ENCODE measurements around the gene PCED1B. TPM values are rescaled to one million over a fixed set of nuclear protein-coding genes. Genes with fewer than 3 reads are reported as not detected.

PCED1B gene
- total RNA-seq, 1 experiment from 2014 or later = 0.86 TPM

DNA sequence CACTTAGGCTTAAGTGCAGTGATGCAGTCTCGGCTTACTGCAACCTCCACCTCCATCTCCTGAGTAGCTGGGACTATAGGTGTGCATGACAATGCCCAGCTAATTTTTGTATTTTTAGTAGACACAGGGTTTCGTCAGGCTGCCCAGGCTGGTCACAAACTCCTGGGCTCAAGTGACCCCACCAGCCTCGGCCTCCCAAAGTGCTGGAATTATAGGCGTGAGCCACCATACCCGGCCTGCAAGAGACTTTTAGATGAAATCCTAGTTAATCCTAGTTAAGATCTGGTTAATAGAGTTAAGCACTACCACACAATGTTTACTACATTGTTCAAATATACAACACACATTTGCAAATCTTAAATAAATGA is 196.8 kb downstream of the PCED1B start:
- TF ChIP-seq, protein P1, sequence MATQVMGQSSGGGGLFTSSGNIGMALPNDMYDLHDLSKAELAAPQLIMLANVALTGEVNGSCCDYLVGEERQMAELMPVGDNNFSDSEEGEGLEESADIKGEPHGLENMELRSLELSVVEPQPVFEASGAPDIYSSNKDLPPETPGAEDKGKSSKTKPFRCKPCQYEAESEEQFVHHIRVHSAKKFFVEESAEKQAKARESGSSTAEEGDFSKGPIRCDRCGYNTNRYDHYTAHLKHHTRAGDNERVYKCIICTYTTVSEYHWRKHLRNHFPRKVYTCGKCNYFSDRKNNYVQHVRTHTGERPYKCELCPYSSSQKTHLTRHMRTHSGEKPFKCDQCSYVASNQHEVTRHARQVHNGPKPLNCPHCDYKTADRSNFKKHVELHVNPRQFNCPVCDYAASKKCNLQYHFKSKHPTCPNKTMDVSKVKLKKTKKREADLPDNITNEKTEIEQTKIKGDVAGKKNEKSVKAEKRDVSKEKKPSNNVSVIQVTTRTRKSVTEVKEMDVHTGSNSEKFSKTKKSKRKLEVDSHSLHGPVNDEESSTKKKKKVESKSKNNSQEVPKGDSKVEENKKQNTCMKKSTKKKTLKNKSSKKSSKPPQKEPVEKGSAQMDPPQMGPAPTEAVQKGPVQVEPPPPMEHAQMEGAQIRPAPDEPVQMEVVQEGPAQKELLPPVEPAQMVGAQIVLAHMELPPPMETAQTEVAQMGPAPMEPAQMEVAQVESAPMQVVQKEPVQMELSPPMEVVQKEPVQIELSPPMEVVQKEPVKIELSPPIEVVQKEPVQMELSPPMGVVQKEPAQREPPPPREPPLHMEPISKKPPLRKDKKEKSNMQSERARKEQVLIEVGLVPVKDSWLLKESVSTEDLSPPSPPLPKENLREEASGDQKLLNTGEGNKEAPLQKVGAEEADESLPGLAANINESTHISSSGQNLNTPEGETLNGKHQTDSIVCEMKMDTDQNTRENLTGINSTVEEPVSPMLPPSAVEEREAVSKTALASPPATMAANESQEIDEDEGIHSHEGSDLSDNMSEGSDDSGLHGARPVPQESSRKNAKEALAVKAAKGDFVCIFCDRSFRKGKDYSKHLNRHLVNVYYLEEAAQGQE (IDR thresholded peaks at IDR 0.05; ENCODE audit: low read depth) = no peak
- TF ChIP-seq RAD21 (IDR thresholded peaks at IDR 0.05; ENCODE audit: low read depth) = no peak
- TF ChIP-seq, protein P2, sequence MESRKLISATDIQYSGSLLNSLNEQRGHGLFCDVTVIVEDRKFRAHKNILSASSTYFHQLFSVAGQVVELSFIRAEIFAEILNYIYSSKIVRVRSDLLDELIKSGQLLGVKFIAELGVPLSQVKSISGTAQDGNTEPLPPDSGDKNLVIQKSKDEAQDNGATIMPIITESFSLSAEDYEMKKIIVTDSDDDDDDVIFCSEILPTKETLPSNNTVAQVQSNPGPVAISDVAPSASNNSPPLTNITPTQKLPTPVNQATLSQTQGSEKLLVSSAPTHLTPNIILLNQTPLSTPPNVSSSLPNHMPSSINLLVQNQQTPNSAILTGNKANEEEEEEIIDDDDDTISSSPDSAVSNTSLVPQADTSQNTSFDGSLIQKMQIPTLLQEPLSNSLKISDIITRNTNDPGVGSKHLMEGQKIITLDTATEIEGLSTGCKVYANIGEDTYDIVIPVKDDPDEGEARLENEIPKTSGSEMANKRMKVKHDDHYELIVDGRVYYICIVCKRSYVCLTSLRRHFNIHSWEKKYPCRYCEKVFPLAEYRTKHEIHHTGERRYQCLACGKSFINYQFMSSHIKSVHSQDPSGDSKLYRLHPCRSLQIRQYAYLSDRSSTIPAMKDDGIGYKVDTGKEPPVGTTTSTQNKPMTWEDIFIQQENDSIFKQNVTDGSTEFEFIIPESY (IDR thresholded peaks at IDR 0.05; ENCODE audit: extremely low read depth, insufficient replicate concordance, low read length) = no peak
- no peak for TF ChIP-seq CEBPB (IDR thresholded peaks at IDR 0.05; ENCODE audit: low read depth)
- no peak for TF ChIP-seq EZH2 (IDR thresholded peaks at IDR 0.05)
- no peak for TF ChIP-seq JUND (IDR thresholded peaks at IDR 0.05)
- TF ChIP-seq SIN3A (IDR thresholded peaks at IDR 0.05; ENCODE audit: low read depth) = no peak
- TF ChIP-seq, protein P3, sequence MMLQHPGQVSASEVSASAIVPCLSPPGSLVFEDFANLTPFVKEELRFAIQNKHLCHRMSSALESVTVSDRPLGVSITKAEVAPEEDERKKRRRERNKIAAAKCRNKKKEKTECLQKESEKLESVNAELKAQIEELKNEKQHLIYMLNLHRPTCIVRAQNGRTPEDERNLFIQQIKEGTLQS (IDR thresholded peaks at IDR 0.05) = no peak
- TF ChIP-seq EZH2phosphoT487 (IDR thresholded peaks at IDR 0.05; ENCODE audit: borderline replicate concordance) = no peak
- no peak for TF ChIP-seq CBX3 (IDR thresholded peaks at IDR 0.05; ENCODE audit: low read depth)
- TF ChIP-seq YY1 (IDR thresholded peaks at IDR 0.05; ENCODE audit: extremely low read depth, insufficient replicate concordance, low read depth, low read length) = no peak
- TF ChIP-seq, protein P4, sequence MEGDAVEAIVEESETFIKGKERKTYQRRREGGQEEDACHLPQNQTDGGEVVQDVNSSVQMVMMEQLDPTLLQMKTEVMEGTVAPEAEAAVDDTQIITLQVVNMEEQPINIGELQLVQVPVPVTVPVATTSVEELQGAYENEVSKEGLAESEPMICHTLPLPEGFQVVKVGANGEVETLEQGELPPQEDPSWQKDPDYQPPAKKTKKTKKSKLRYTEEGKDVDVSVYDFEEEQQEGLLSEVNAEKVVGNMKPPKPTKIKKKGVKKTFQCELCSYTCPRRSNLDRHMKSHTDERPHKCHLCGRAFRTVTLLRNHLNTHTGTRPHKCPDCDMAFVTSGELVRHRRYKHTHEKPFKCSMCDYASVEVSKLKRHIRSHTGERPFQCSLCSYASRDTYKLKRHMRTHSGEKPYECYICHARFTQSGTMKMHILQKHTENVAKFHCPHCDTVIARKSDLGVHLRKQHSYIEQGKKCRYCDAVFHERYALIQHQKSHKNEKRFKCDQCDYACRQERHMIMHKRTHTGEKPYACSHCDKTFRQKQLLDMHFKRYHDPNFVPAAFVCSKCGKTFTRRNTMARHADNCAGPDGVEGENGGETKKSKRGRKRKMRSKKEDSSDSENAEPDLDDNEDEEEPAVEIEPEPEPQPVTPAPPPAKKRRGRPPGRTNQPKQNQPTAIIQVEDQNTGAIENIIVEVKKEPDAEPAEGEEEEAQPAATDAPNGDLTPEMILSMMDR (IDR thresholded peaks at IDR 0.05 in 2 of 3, conservative IDR thresholded peaks at IDR 0.05 in 1 of 3; ENCODE audit: borderline replicate concordance in 1 of 3, insufficient read depth in 1 of 3, low read depth in 2 of 3, low read length in 2 of 3) = no peak
- TF ChIP-seq SP1 (IDR thresholded peaks at IDR 0.05; ENCODE audit: low read depth) = no peak
- no peak for TF ChIP-seq ZNF274 (IDR thresholded peaks at IDR 0.05; ENCODE audit: low read depth, low read length)
- ATAC-seq (no peak), DNase-seq (ENCODE audit: low read depth, low spot score) (no peak)
- ChIA-PET CTCF (interaction anchor here (0.6 kb wide), 1 partner anchor 465 kb away, joined by 5 read pairs; no protein-coding TSS in a partner anchor), RAD21 (ENCODE audit: low non-redundant PET in 1 of 2, low total read pairs in 2 of 2, uncharacterized antibody in 2 of 2, unreplicated experiment in 2 of 2) (no interaction called here), POLR2A (interaction anchor here (0.7 kb wide), 1 partner anchor 46 kb away, joined by 3 read pairs; no protein-coding TSS in a partner anchor)
- Histone ChIP-seq H3K9me2 (ENCODE audit: insufficient read depth) (no peaks in the 10 kb centered on the region), H3K4me3 (replicated peaks in 1 of 2; ENCODE audit: low read depth in 1 of 2, low read length in 2 of 2) (no peak overlapping the region), H3K79me2 (ENCODE audit: insufficient read depth, low read length) (no peaks in the 10 kb centered on the region), H3K27ac (ENCODE audit: low read depth, low read length) (no peak overlapping the region), H3K4me1 (ENCODE audit: control insufficient read depth in 1 of 2, insufficient read depth in 2 of 2, low read length in 2 of 2) (peaks cover 17 to 59% of the 10 kb centered on the region in 2 experiments), H4K20me1 (ENCODE audit: insufficient read depth) (no peaks in the 10 kb centered on the region), H3K36me3 (ENCODE audit: control insufficient read depth in 1 of 2, insufficient read depth in 2 of 2, low read length in 2 of 2) (no peaks in the 10 kb centered on the region), H2AFZ (ENCODE audit: low read depth, low read length, poor library complexity, severe bottlenecking) (peak overlapping the region; percentile 27), H3K4me2 (ENCODE audit: low read length) (no peak overlapping the region), H3K27me3 (ENCODE audit: insufficient read depth, low read length) (no peaks in the 10 kb centered on the region), H3K9ac (ENCODE audit: low read length) (no peak overlapping the region), H3K9me3 (ENCODE audit: control insufficient read depth in 1 of 2, insufficient read depth in 1 of 2, low read depth in 1 of 2, low read length in 2 of 2) (no peaks in the 10 kb centered on the region)
- BruUV-seq (replicated peaks) = no TSS peak
- intact Hi-C loops (cut with micrococcal nuclease) = no loop called here

Data from HCT116 (cell line).